HG02885 (cell line): Measurements from ENCODE around the gene POU2F3.

Experiments used
- ATAC-seq: cut with Tn5 transposase; IDR thresholded peaks from one replicate; pipeline ENCODE4 v1.9.1; 2021; ENCODE audit warnings: mild to moderate bottlenecking; ENCODE audit not compliant: unreplicated experiment, poor library complexity

The POU2F3 gene

GRCh38 chr11:120335908-120336640 lies 96.1 kb downstream of the POU2F3 start, which contains the start of gene ARHGEF12:
ARHGEF12 (plus strand) TSS chr11:120336413; CDS start chr11:120337244, 831 bp downstream.
- peak; percentile 71 for ATAC-seq

GRCh38 chr11:120336641-120337354 lies 96.9 kb downstream of the POU2F3 start:
- peak; percentile 36 for ATAC-seq

- no peak for ATAC-seq
These were observed 97.6 kb downstream of the POU2F3 start for GRCh38 chr11:120337355-120338106.

- no peak for ATAC-seq
These were observed 98.4 kb downstream of the POU2F3 start for GRCh38 chr11:120338107-120338933.

- no peak for ATAC-seq
These were observed 99.5 kb downstream of the POU2F3 start for GRCh38 chr11:120339394-120339890.

GRCh38 chr11:120340529-120340928 lies 100.6 kb downstream of the POU2F3 start:
- no peak for ATAC-seq

- no peak for ATAC-seq
These were observed 102.3 kb downstream of the POU2F3 start for GRCh38 chr11:120342226-120342625.

GRCh38 chr11:120342678-120343077 lies 102.7 kb downstream of the POU2F3 start:
- no peak for ATAC-seq

- peak; percentile 73 for ATAC-seq
These were observed 103.5 kb downstream of the POU2F3 start for GRCh38 chr11:120343429-120343828.

- peak; percentile 83 for ATAC-seq
These were observed 104.5 kb downstream of the POU2F3 start for GRCh38 chr11:120344302-120345004.

- ATAC-seq = no peak
These were observed 106.3 kb downstream of the POU2F3 start for GRCh38 chr11:120346233-120346632.

- ATAC-seq = no peak
These were observed 110.7 kb downstream of the POU2F3 start for GRCh38 chr11:120350637-120351036.

GRCh38 chr11:120352405-120352804 lies 112.5 kb downstream of the POU2F3 start:
- ATAC-seq = no peak

- ATAC-seq = no peak
These were observed 114.1 kb downstream of the POU2F3 start for GRCh38 chr11:120354068-120354467.

GRCh38 chr11:120354779-120355178 lies 114.8 kb downstream of the POU2F3 start:
- no peak for ATAC-seq

GRCh38 chr11:120357620-120358019 lies 117.7 kb downstream of the POU2F3 start:
- no peak for ATAC-seq

- ATAC-seq = no peak
These were observed 118.8 kb downstream of the POU2F3 start for GRCh38 chr11:120358729-120359128.

GRCh38 chr11:120363436-120363835 lies 123.5 kb downstream of the POU2F3 start:
- ATAC-seq = no peak

- no peak for ATAC-seq
These were observed 125.6 kb downstream of the POU2F3 start for GRCh38 chr11:120365512-120365911.
